ENCODE data around the gene GPR15LG.
A peak's percentile ranks its signal among the peaks of the same experiment; 100 is the strongest.
"Not testable (repeated sequence)": the region's sequence is repeated elsewhere in the genome, so short reads cannot be mapped to it uniquely, and the experiment has no call there.

The GPR15LG gene

DNA sequence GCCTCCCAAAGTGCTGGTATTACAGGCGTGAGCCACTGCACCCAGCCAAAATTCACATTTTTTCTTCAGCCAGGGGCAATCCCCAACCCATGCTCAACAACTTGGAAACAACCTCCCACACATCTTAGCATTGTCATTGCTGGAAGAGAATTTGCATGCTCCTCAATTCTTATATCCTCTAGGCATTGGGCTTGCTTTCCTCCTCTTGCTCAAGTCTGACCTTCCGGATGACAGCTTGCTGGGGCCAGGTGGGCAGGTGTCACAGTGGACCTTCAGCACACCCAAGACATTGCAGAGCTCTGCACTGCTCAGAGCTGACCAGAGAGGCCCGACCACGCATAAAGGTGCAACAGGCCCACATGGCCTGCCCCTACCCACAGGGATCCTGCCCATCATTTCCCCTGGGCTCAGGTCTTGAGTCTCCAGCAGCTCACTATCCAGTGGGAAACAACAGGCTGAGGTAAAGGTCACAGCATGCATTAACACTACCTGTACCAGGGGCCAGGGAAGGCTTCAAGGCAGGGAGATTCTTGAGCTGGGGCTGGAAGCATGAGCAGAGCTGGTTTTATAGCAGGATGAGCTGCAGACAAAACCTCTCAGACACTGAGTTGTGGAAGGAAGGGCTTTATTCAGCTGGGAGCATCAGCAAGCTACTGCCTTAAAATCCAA, 6.8 kb upstream of the GPR15LG start:
- no peak for DNase-seq

DNA sequence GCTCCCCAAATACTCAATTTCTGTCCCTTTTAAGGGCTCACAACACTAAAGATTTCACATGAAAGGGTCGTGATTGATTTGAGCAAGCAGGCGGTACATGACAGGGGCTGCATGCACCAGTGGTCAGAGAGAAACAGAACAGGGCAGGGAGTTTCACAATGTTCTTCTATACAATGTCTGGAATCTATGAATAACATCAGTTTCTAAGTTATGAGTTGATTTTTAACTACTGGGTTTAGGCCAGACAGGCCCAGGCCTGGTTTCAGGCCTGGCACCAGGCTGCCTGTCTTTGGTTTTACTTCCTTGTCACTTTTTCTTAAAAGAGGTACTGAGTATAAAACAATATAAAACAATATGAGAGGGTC, 6.3 kb upstream of the GPR15LG start:
- DNase-seq = not testable (repeated sequence)

- not testable (repeated sequence) for DNase-seq
Measured at GRCh38 chr10:84168382-84168781, 5.2 kb upstream of the GPR15LG start.

GRCh38 chr10:84171237-84171636, 2.4 kb upstream of the GPR15LG start:
- not testable (repeated sequence) for DNase-seq

- DNase-seq = not testable (repeated sequence)
Measured at GRCh38 chr10:84171700-84172466, 1.7 kb upstream of the GPR15LG start.

DNA sequence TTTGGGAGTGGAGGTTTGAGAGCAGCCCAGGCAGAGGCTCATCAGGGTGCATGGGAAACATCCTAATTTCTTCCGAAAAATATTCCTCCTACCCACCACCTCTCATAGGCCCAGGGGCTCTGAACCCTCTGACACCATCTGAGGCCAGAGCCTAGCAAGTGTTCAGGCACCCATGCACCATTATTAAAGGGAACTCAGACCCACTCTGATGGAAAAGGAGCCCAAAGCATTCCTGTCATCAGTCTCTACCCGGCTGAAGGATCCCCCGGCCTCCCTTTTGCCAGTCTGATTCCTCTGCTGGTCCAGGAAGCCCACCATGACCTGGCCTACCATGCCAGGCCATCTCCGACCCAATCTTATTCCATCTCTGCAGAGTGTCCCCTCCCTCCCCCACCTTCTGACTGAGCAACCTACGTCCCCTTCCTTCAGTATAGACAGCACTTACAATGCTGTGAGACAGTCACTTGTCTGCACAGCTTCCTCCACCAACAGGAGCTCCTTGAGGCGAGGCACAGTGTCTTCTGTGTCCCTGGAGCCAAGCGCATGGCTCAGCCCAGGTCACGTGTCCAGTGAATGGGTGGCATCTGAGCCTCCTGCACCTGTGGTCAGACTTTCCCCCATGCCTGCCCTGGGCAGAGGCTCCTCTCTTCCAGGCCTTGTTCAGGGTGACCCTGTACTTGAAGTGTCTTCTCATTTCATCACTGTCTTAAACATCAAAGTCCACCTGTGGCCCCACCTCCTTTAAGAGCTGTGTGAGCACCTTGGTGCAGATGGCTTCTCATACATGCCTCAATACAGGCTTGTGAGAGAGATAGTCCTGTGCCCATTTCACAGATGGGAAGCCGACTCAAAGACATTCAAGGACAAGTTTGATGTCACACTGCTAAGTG, 889 bp upstream of the GPR15LG start:
- DNase-seq = no peak

DNA sequence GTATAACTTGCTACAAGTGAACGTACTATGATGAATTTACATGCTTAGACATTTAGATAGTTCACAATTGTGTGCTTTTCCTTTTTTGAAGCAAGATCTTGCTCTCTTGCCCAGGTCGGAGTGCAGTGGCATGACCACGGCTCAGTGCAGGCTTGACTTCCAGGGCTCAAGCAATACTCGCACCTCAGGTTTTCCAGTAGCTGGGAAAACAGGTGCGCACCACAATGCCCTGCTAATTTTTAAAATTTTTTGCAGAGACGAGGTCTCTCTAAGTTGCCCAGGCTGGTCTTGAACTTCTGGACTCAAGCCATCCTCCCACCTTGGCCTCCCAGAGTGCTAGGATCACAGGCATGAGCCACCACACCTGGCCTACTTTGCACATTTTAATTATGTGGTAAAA, 1.8 kb downstream of the GPR15LG start:
- no peak for DNase-seq

GRCh38 chr10:84176351-84176750, 2.8 kb downstream of the GPR15LG start:
- DNase-seq = no peak

GRCh38 chr10:84176836-84177474, 3.4 kb downstream of the GPR15LG start:
- no peak for DNase-seq

DNA sequence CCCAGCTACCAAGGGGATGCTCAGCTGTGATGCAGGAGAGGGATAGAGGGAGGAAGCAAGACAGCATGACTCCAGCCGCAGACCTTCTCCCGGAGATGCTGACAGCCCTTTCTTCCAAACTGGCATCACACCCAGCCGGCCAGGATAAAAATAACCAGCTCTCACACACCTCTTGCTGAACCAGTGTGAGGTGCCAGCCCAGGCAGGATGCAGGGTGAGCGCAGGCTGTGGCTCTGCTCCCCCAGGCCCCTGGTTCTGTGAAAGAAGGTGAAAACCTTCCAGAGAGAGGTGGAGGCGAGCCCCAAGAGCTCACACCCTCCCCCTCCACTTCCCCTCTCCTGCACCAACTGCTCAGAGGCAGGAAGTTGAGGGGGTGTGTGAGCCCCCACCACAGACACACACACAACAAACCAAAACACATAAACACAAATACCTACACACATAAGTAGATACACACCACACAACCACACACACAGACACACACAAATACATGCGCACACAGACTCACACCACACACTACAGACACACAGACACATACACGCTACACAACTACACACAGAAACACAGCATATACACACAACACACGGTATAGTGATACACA, 4.0 kb downstream of the GPR15LG start:
- no peak for DNase-seq

DNA sequence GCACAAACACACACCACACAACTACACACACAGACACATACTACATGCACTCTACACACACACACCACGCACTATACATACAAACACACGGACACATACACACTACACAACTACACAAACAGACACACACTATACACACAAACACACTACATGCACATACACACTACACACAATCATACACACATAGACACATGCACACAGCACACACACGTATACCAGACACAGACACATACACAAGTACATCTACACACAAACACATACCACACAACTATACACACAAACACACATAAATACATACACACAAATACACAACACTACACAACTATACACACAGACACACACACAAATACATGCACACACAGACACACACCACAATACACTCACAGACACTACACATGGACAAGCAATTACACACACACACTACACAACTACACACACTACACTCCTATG, 4.6 kb downstream of the GPR15LG start:
- DNase-seq = no peak

- DNase-seq = peak; percentile 34
Measured at GRCh38 chr10:84179059-84179710, 5.6 kb downstream of the GPR15LG start.

- DNase-seq = not testable (repeated sequence)
Measured at GRCh38 chr10:84180386-84180785, 6.8 kb downstream of the GPR15LG start.

- no peak for DNase-seq
Measured at GRCh38 chr10:84181631-84182030, 8.0 kb downstream of the GPR15LG start.

GRCh38 chr10:84184517-84184916, 10.9 kb downstream of the GPR15LG start:
- no peak for DNase-seq

GRCh38 chr10:84185526-84186175, 12.1 kb downstream of the GPR15LG start:
- no peak for DNase-seq

DNA sequence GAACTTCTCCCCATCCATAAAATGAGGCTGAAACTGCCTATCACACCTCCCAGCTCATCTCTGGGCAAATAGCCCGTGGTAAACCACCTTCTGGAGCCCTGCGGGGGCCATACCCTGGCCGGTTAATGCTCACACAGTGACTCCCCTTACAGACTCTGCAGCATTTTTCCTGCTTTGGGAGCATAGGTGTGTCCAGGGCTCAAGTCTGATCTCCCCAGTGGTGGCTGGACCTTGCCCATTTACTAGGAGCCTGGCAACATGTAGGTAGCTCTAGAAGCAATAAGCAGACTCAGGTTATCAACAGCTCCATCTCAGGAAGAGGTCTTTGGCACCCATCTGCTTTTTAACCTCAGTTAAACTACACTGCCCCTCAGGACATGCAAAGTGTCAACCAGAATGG, 15.2 kb downstream of the GPR15LG start:
- DNase-seq = no peak

DNA sequence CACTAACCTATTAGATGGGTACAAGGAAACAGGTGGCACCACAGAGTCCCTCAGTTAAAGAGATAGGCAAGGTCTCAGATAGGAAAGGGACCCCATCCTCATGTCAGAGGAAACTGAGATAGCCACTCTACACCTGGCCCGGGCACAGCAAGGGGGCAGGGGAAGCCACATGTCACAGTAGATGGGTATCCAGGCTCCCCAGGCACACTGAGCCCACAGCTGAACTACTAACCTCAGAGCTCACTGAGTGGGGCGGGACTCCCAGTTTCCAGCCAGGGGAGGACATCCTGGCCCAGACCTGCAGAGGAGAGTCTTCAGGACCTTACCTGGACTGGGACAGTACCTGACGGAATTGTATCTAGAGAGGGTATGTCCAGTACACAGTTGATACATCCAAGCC, 17.0 kb downstream of the GPR15LG start:
- DNase-seq = no peak

DNA sequence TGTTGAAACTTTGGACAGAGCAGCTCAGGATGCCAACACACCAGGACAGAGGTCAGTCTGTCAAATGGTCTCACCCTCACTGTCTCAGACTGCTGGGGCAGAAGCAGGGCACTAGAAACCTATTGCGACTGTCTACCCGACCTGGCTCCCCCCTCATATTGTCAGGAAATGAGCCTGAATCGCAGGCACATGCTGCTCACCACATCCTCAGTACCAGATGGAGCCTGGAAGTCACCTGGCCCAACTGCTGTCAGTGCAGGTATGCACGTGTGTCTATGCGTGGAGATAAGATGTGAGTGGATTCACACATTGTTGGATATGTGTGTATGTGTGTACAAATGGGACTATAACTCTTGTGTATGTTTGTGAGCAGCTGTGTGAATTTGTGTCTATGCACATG, 17.5 kb downstream of the GPR15LG start:
- DNase-seq = no peak

DNA sequence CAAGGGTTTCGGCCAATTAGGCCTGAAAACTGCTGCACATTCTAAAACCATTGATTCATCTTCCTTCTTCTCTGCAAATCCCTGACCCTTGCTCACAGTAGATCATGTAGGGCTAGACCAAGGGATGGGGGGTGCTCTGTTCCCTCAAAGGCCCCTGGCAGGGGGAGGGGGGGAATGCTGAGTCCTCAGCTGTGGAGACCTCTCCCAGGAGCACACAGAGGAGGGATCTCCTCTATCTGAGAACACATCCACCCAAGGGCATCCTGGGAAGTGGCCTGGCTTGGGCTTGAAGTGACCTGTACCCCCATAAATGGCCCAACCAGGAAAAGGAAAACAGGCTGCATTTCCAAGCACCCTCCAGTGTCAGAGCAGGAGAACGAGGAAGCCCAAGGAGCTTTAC, 19.7 kb downstream of the GPR15LG start:
- no peak for DNase-seq

- no peak for DNase-seq
Measured at GRCh38 chr10:84193846-84194423, 20.3 kb downstream of the GPR15LG start.
